Activated gamma-delta T cell treated with anti-CD3 and anti-CD28 coated beads, Interleukin-2, amount 50 U/mL, for 16 hours (primary cell): ENCODE data around the gene RBM17.
"Not testable (repeated sequence)": the region's sequence is repeated elsewhere in the genome, so short reads cannot be mapped to it uniquely, and the experiment has no call there.

Experiments
- DNase-seq: peaks from one replicate; pipeline ENCODE4 v3.0.0-alpha.2; 2020; ENCODE audit warnings: low read depth

Gene RBM17

GRCh38 chr10:6161921-6162320, 73.1 kb downstream of the RBM17 start:
- no peak for DNase-seq

- DNase-seq = no peak
Measured at GRCh38 chr10:6162589-6163356, 73.9 kb downstream of the RBM17 start.

- peak; percentile 90 for DNase-seq
Measured at GRCh38 chr10:6163364-6164270, 74.8 kb downstream of the RBM17 start.

GRCh38 chr10:6164271-6165095, 75.6 kb downstream of the RBM17 start:
- no peak for DNase-seq

- DNase-seq = no peak
Measured at GRCh38 chr10:6165221-6165725, 76.4 kb downstream of the RBM17 start.

- not testable (repeated sequence) for DNase-seq
Measured at GRCh38 chr10:6165933-6166332, 77.1 kb downstream of the RBM17 start.
